DMS 273 (cell line): Measurements from ENCODE around the gene OLR1.
A peak's percentile ranks its signal among the peaks of the same experiment; 100 is the strongest.

Source experiments
- DNase-seq: peaks from one replicate; lab custom pipeline; 2025; ENCODE audit not compliant: unreplicated experiment; lab: John Stamatoyannopoulos, UW

OLR1 gene

DNA sequence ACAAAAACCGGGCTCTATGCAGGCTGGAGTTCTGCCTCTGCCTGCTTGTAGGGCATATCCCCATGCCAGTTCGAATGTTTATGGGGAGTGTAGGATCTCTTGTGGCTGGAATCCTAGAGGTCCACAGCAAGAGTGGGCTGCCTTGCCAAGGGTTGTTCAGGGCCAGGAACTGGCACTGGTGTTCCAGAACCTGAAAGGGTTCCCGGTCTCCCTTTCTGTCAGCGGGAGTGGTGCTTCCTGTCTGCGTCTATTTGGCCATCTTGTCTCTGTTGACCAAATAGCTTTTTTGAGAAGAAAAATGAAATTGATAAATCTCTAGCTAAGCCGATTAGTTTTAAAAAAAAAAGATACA is 17.8 kb downstream of the OLR1 start:
- no peak for DNase-seq

DNA sequence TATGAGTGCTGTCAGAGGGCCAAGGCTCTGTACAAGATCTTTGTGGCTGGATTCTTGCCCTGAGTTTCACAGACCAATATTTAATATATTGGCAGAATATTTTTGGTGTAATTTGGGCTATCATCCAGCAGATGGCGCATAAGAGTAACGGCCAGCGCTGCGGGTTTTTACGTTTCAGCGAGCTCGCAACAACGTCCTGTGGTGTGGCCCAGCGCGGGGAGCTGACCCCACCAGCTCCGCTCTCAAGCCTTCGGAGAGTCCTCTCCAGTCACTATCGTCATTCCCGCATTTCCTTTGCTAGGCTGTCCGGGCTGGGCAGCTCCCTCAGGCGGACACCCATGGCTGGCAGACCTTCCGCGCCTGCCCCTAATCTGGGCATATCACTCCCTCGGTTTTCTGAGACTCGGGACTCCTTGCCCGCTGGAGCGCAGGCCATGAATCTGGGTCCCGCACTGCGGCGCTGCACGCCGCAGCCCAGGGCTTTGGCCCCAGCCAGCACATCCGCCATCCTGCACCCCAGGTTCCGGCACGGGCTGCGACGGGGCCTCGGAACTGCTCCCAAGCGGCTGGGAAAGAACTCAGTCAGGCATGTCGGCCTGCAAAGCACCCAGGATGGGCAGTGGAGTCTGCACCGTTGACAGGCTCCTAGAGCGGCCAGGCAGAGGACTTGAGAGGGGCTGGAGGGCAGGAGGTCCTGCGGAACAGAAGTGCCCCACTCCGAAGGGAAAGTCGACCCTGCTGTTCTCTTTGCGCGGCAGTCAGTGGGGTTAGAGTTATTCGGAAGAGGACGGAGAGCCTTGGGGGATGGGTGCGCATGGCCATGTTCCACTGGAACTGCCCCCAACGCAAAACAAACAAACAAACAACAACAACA is 18.4 kb downstream of the OLR1 start:
- DNase-seq = peak; percentile 60

DNA sequence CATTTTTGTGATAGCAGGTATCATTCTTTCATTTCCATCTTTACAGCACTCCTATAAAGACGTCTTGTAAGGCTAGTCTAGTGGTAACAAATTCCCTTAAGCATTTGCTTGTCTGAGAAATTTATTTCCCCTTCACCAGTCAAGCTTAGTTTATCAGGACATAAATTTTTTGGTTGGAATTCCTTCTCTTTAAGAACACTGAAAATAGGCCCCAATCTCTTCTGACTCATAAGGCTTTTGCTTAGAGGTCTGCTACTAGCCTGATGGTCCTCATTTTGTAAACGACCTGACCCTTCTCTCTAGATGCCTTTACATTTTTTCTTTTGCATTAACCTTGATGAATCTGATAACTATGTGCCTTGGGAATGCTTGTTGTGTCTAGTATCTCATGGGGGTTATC is 20.3 kb downstream of the OLR1 start:
- no peak for DNase-seq

- no peak for DNase-seq
Observed at GRCh38 chr12:10147714-10148403, 24.1 kb downstream of the OLR1 start.

GRCh38 chr12:10142976-10143589 is 28.8 kb downstream of the OLR1 start:
- no peak for DNase-seq

GRCh38 chr12:10140001-10140400 is 31.9 kb downstream of the OLR1 start:
- DNase-seq = peak; percentile 37

GRCh38 chr12:10136637-10137205 is 35.2 kb downstream of the OLR1 start:
- DNase-seq = no peak

- no peak for DNase-seq
Observed at GRCh38 chr12:10135126-10135525, 36.8 kb downstream of the OLR1 start.

- DNase-seq = no peak
Observed at GRCh38 chr12:10132850-10133370, 39.0 kb downstream of the OLR1 start.

GRCh38 chr12:10131111-10131690 is 40.7 kb downstream of the OLR1 start:
- DNase-seq = no peak

DNA sequence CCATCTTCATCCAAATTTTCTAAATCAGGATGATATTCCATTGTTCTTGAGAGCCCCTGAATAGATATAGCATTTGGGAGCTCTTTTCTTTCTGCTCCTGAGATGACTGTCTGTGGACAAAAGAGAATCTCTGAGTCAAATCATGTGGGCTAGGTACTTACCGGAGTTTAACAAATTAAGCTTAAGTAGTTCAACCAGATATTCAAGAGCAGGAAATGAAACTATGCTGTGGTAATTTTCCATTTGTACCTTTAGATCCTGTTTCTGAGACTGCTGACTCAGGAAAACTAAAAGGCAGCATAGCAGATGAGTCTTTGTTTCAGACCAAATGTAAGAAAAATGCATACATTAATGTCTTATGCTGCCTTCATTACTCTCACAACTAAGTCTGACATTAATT is 41.9 kb downstream of the OLR1 start, which contains the start of gene CLEC7A:
TSS of gene CLEC7A (minus strand) at position 158 of the 400 bp plus-strand sequence. CDS start at position 41, 117 bp downstream.
- no peak for DNase-seq

GRCh38 chr12:10128687-10129086 is 43.2 kb downstream of the OLR1 start:
- DNase-seq = no peak

DNA sequence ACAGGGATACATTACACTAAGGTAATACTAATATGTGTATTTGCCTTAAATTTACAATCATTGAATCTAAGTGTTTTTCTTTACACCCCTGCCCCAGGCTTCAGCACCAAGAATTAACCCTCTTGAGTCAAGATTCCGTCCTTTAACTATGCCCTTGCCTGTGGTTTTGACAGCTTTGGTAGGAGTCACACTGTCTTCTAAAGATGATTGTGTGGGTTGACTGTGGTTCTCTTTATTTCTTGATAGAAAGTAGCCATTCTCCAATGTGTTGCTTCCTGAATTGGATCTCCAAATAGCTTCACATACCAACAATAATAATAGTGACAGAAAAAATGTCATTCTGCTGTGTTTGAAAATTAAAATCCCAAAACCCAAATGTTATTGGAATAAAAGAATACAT is 45.5 kb downstream of the OLR1 start:
- DNase-seq = no peak

DNA sequence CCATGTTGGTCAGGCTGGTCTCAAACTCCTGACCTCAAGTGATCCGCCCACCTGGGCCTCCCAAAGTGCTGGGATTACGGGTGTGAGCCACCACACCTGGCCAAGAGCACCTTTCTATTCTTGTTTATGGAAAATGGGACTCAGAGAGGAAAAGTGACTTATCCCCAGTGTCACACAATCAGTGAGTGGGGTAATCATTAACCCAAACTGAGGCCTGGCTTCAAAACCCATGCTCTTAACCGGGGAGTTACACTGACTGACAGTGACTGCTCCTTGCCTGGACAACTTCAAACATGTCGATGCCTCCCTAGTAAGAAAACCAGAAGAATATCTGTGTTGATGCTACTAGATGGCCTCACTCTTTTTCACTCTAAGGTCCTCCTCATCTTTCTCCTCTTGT is 49.2 kb downstream of the OLR1 start:
- no peak for DNase-seq

GRCh38 chr12:10121278-10121677 is 50.7 kb downstream of the OLR1 start:
- no peak for DNase-seq

- no peak for DNase-seq
Observed at GRCh38 chr12:10119066-10119465, 52.9 kb downstream of the OLR1 start.

GRCh38 chr12:10115890-10116289 is 56.0 kb downstream of the OLR1 start:
- no peak for DNase-seq

- DNase-seq = no peak
Observed at GRCh38 chr12:10115311-10115710, 56.6 kb downstream of the OLR1 start.

DNA sequence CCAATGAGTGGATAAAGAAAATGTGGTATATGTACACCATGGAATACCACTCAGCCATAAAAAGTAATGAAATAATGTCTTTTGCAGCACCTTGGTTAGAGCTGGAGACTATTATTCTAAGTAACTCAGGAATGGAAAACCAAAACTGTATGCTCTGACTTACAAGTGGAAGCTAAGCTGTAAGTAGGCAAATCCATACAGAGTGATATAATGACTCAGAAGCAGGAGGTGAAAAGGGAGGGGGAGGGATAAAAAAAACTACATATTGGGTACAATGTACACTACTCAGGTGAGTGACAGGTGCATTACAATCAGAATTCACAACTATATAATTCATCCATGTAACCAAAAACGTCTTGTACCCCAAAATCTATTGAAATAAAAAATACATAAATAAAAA is 58.0 kb downstream of the OLR1 start:
- no peak for DNase-seq

- DNase-seq = no peak
Observed at GRCh38 chr12:10113075-10113474, 58.9 kb downstream of the OLR1 start.

DNA sequence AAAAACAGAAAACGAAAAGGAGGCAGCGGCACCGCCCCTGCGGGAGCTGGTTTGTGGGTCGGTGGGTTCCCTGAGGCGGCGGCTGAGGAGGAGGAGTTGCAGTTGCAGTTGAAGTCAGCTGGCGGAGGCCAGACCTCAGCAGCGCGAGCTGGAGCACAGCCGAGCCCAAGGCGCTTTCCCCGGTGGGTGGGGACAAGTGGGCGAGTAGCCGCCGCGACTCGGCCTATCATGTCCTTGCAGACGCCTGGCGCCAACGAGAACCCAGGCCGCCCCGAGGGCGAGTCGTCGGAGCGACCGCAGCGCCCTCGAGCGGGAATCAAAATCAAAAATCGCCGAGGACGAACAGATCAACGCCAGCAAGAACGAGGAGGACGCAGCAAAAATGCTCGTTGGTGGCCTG is 60.5 kb downstream of the OLR1 start:
- DNase-seq = no peak
